ENCODE data around the gene DPP4.

DNA sequence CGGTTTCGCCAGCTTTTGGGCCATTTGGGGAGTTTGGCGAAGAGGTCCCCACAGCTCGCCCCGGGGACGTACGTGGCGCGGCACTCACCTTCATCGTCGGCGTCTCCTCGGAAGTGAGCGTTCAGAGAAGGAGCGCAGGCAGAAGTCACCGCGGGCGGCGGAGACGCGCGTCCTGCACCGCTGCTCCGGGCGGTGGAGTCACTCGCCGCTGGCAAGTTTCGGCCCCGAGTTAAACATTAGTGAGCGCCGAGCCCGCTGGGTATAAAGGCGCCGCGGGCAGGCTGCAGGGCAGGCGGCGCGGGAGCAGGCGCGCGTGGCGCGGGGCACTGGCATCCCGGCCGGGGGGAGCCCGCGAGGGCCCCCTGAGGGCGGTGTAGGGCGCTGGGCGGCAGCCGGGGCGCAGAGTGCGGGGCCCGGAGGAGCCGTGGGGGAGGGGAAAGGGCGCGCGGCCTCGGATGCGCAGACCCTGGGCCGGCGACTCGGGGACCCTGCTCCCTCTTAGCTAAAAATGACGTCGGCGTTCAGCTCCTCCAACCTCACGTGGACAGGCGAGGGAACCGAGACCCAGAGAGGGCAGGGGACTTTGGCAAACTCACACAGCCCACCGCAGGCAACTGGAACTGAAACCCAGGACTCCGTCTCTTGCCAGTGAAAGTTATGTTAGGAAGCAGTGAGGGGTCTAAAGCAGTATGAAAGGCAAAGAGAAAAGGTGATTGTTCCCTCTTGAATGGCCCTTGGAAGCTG, at the start of gene DPP4:
- TF ChIP-seq, protein P1, sequence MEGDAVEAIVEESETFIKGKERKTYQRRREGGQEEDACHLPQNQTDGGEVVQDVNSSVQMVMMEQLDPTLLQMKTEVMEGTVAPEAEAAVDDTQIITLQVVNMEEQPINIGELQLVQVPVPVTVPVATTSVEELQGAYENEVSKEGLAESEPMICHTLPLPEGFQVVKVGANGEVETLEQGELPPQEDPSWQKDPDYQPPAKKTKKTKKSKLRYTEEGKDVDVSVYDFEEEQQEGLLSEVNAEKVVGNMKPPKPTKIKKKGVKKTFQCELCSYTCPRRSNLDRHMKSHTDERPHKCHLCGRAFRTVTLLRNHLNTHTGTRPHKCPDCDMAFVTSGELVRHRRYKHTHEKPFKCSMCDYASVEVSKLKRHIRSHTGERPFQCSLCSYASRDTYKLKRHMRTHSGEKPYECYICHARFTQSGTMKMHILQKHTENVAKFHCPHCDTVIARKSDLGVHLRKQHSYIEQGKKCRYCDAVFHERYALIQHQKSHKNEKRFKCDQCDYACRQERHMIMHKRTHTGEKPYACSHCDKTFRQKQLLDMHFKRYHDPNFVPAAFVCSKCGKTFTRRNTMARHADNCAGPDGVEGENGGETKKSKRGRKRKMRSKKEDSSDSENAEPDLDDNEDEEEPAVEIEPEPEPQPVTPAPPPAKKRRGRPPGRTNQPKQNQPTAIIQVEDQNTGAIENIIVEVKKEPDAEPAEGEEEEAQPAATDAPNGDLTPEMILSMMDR (conservative IDR thresholded peaks at IDR 0.05; ENCODE audit: low read depth, low read length): no peak; the same call in 1 of the 2 replicates
- TF ChIP-seq EZH2 (IDR thresholded peaks at IDR 0.05; ENCODE audit: low read length, unreplicated experiment): no peak

Measured in PC-3 (cell line).